OCI-LY3 (cell line): ENCODE data around the gene TDP2.

Source experiments
- H2AFZ ChIP-seq: fragments of 200-600, 300-600 bp; shearing (Covaris generic); 2 replicates; pipeline ENCODE4 v1.6.0; 2014; ENCODE audit warnings: antibody characterized with exemption, low read depth, low read length
- H3K27ac ChIP-seq: fragments of 200-600, 300-600 bp; sonication (generic); 2 replicates; pipeline ENCODE4 v1.5.1; 2014; ENCODE audit warnings: mild to moderate bottlenecking, low read length, moderate library complexity, mixed read lengths
- H3K27me3 ChIP-seq: fragments of 200-600, 300-600 bp; sonication (generic); 2 replicates; pipeline ENCODE4 v1.6.1; 2014; ENCODE audit warnings: low read depth, low read length, mixed read lengths
- H3K36me3 ChIP-seq: fragments of 200-600, 300-600 bp; sonication (generic); replicated peaks from 2 replicates; pipeline ENCODE3; 2014; ENCODE audit warnings: low read depth, low read length, mixed read lengths
- H3K4me1 ChIP-seq: fragments of 300-600, 200-600 bp; sonication (generic); 2 replicates; pipeline ENCODE4 v1.6.1; 2014; ENCODE audit warnings: low read length, mixed read lengths
- H3K4me2 ChIP-seq: fragments of 200-600, 300-600 bp; sonication (generic); 2 replicates; pipeline ENCODE4 v1.6.1; 2014; ENCODE audit warnings: low read length, mixed read lengths
- H3K4me3 ChIP-seq: fragments of 300-600, 200-600 bp; sonication (generic); 2 replicates; pipeline ENCODE4 v1.5.1; 2014; ENCODE audit warnings: antibody characterized with exemption, mild to moderate bottlenecking, low read length, moderate library complexity
- H3K79me2 ChIP-seq: fragments of 300-600, 200-600 bp; shearing (Covaris generic); 2 replicates; pipeline ENCODE4 v1.6.1; 2014; ENCODE audit warnings: mild to moderate bottlenecking, low read length, mixed read lengths
- H3K9ac ChIP-seq: fragments of 300-600, 200-600 bp; shearing (Covaris generic); 2 replicates; pipeline ENCODE4 v1.6.0; 2014; ENCODE audit warnings: mild to moderate bottlenecking, low read length, moderate library complexity
- H3K9me3 ChIP-seq: fragments of 200-600, 300-600 bp; shearing (Covaris generic); 2 replicates; pipeline ENCODE4 v1.6.1; 2014; ENCODE audit warnings: low read length, mixed read lengths; ENCODE audit not compliant: insufficient read depth
- H4K20me1 ChIP-seq: fragments of 200-600, 300-600 bp; sonication (generic); 2 replicates; pipeline ENCODE4 v1.6.1; 2016; ENCODE audit warnings: low read length, mixed read lengths; ENCODE audit not compliant: insufficient read depth
- EZH2phosphoT487 ChIP-seq: fragments of 200-600 bp; shearing (Covaris generic); IDR thresholded peaks from 2 replicates; pipeline ENCODE4 v1.6.1; 2018; ENCODE audit warnings: antibody characterized with exemption, mixed run types, low read depth
- TF ChIP-seq, protein P1 (sequence below): fragments of 200-600, 300-600 bp; sonication (generic); IDR thresholded peaks from 2 replicates; pipeline ENCODE4 v1.5.1; 2014; ENCODE audit warnings: antibody characterized with exemption, low read length, low read depth

TDP2 gene

GRCh38 chr6:24600903-24601302 lies 65.8 kb downstream of the TDP2 start:
- H2AFZ ChIP-seq: no peak overlapping the region
- no peaks in the 10 kb centered on the region for H3K79me2 ChIP-seq
- no peaks in the 10 kb centered on the region for H3K9me3 ChIP-seq
- H4K20me1 ChIP-seq: no peaks in the 10 kb centered on the region
- H3K27ac ChIP-seq: no peak overlapping the region
- no peaks in the 10 kb centered on the region for H3K36me3 ChIP-seq
- H3K4me3 ChIP-seq: no peak overlapping the region
- H3K27me3 ChIP-seq: no peaks in the 10 kb centered on the region
- no peak for TF ChIP-seq EZH2phosphoT487
- TF ChIP-seq, protein P1, sequence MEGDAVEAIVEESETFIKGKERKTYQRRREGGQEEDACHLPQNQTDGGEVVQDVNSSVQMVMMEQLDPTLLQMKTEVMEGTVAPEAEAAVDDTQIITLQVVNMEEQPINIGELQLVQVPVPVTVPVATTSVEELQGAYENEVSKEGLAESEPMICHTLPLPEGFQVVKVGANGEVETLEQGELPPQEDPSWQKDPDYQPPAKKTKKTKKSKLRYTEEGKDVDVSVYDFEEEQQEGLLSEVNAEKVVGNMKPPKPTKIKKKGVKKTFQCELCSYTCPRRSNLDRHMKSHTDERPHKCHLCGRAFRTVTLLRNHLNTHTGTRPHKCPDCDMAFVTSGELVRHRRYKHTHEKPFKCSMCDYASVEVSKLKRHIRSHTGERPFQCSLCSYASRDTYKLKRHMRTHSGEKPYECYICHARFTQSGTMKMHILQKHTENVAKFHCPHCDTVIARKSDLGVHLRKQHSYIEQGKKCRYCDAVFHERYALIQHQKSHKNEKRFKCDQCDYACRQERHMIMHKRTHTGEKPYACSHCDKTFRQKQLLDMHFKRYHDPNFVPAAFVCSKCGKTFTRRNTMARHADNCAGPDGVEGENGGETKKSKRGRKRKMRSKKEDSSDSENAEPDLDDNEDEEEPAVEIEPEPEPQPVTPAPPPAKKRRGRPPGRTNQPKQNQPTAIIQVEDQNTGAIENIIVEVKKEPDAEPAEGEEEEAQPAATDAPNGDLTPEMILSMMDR: peak; percentile 39
- no peaks in the 10 kb centered on the region for H3K4me1 ChIP-seq
- H3K9ac ChIP-seq: no peak overlapping the region
- H3K4me2 ChIP-seq: no peak overlapping the region
